Measurements from ENCODE around the gene PCDHB12.
"Not testable (repeated sequence)": the region's sequence is repeated elsewhere in the genome, so short reads cannot be mapped to it uniquely, and the experiment has no call there.

- TF ChIP-seq, protein P1, sequence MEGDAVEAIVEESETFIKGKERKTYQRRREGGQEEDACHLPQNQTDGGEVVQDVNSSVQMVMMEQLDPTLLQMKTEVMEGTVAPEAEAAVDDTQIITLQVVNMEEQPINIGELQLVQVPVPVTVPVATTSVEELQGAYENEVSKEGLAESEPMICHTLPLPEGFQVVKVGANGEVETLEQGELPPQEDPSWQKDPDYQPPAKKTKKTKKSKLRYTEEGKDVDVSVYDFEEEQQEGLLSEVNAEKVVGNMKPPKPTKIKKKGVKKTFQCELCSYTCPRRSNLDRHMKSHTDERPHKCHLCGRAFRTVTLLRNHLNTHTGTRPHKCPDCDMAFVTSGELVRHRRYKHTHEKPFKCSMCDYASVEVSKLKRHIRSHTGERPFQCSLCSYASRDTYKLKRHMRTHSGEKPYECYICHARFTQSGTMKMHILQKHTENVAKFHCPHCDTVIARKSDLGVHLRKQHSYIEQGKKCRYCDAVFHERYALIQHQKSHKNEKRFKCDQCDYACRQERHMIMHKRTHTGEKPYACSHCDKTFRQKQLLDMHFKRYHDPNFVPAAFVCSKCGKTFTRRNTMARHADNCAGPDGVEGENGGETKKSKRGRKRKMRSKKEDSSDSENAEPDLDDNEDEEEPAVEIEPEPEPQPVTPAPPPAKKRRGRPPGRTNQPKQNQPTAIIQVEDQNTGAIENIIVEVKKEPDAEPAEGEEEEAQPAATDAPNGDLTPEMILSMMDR (optimal IDR thresholded peaks at IDR 0.05 in 1 of 3, IDR thresholded peaks at IDR 0.05 in 1 of 3, conservative IDR thresholded peaks at IDR 0.05 in 1 of 3; ENCODE audit: extremely low read depth in 1 of 3, insufficient read depth in 2 of 3, low read length in 3 of 3) = not testable (repeated sequence)
- TF ChIP-seq EZH2 (IDR thresholded peaks at IDR 0.05; ENCODE audit: low read length) = not testable (repeated sequence)
These were observed 5.3 kb downstream of the PCDHB12 start, which contains the start of gene PCDHB13 for GRCh38 chr5:141213656-141214339.
